HL-60 (cell line): ENCODE data around the gene DDI2.
A peak's percentile ranks its signal among the peaks of the same experiment; 100 is the strongest.

Experiments used
- DNase-seq, 2 experiments: peaks; one replicate each; pipeline ENCODE4 v3.0.0-alpha.2; 2010 to 2020; ENCODE audit warnings: low read depth in 1 of 2, low spot score in 1 of 2
- H3K27ac ChIP-seq: fragments of 250-450 bp; sonication (Bioruptor Pico); replicated peaks from 2 replicates; pipeline ENCODE4 v1.5.1; 2020; ENCODE audit warnings: mild to moderate bottlenecking, moderate library complexity
- H3K27me3 ChIP-seq: fragments of 250-450 bp; sonication (Bioruptor Pico); 2 replicates; pipeline ENCODE4 v1.5.1; 2021; ENCODE audit warnings: mild to moderate bottlenecking, moderate library complexity; ENCODE audit not compliant: insufficient read depth, poor library complexity, severe bottlenecking
- H3K4me3 ChIP-seq: replicated peaks from 2 replicates; pipeline ENCODE4 v1.5.1; 2011; ENCODE audit warnings: mild to moderate bottlenecking, control low read depth, low read length; ENCODE audit not compliant: insufficient read depth
- GABPA ChIP-seq: IDR thresholded peaks from 2 replicates; pipeline ENCODE4 v1.6.1; 2012; ENCODE audit warnings: low read depth
- POLR2AphosphoS5 ChIP-seq: IDR thresholded peaks from 2 replicates; pipeline ENCODE4 v1.6.1; 2012; ENCODE audit warnings: low read depth
- SPI1 ChIP-seq: IDR thresholded peaks from 2 replicates; pipeline ENCODE4 v1.6.1; 2012; ENCODE audit warnings: low read depth, mild to moderate bottlenecking, borderline replicate concordance
- TF ChIP-seq, protein P1 (sequence below): IDR thresholded peaks from one replicate; pipeline ENCODE4 v1.5.1; 2011; ENCODE audit warnings: low read length, control low read depth, inconsistent platforms; ENCODE audit not compliant: insufficient read depth
- TF ChIP-seq, protein P2 (sequence below): IDR thresholded peaks from 2 replicates; pipeline ENCODE4 v1.6.1; 2012; ENCODE audit warnings: low read depth; ENCODE audit not compliant: insufficient replicate concordance

Gene DDI2

DNA sequence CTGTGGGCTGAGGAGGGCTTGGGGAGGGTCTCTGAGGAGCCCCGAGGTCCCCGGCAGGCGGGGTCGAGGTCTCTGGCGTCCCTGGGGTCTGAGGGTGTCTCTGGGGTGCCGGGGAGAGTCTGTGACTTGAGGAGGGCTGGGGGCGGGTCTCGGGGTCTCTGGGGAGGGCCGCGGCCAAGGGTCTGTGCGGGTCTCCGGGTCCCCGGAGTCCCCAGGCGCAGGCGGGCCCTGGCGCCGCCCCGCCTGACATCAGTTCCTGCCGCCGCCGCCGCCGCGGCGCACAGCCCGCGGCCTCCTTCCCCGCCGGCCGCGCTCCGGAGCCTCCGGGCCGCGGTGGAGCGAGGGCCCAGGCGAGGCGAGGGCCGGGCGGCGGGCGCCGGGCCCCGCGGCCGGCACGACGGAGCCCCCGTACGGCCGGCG, 66.8 kb downstream of the DDI2 start, which contains the start of gene PLEKHM2:
TSS of gene PLEKHM2 (plus strand) at position 279 of the 420 bp plus-strand sequence. CDS start 239 bp downstream, outside the sequence.
- Histone ChIP-seq H3K27ac (peak within 1 kb of the TSS; percentile 94), H3K27me3 (no peaks in the 10 kb centered on the region), H3K4me3 (peak within 1 kb of the TSS; percentile 65)
- no peak for DNase-seq
- TF ChIP-seq POLR2AphosphoS5 = peak; percentile 37; the same call in 1 of the 2 replicates
- TF ChIP-seq, protein P1, sequence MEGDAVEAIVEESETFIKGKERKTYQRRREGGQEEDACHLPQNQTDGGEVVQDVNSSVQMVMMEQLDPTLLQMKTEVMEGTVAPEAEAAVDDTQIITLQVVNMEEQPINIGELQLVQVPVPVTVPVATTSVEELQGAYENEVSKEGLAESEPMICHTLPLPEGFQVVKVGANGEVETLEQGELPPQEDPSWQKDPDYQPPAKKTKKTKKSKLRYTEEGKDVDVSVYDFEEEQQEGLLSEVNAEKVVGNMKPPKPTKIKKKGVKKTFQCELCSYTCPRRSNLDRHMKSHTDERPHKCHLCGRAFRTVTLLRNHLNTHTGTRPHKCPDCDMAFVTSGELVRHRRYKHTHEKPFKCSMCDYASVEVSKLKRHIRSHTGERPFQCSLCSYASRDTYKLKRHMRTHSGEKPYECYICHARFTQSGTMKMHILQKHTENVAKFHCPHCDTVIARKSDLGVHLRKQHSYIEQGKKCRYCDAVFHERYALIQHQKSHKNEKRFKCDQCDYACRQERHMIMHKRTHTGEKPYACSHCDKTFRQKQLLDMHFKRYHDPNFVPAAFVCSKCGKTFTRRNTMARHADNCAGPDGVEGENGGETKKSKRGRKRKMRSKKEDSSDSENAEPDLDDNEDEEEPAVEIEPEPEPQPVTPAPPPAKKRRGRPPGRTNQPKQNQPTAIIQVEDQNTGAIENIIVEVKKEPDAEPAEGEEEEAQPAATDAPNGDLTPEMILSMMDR = no peak

DNA sequence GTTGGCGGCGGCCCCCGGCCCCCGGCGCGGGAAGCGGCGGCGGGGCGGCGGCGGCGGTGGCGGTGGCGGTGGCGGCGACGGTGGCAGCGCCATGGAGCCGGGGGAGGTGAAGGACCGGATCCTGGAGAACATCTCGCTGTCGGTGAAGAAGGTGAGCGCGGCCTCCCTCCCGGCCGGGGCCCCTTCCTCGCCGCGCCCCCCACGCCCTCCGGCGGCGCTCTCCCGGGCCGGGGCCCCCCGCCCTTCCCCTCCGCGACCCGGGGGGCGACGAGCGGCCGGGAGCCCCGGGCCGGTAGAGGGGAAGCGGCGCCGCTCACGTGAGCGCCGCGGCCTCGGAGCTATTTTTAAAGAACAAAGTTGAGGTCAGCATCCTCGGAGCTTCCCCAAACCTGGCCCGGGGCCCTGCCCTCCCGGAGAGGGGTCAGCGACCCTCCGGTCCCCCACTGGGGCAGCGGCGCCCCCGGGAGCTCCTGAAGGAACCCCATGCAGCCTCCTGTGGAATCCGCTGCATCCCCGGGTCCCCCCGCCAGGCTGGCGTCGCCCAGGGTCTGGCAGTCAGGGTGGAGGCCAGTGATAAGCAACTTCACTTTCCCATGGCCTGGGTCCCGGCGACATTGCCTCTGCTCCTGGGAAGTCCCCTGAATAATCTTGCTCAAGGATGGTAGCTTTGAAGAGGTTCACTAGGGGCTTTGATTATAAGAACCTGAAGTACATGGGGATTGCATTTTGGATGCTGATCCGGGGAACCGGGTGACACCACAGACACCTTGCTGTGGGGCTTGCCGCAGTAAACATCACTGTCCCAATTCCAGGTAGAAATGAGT, 67.4 kb downstream of the DDI2 start:
- H3K27me3 ChIP-seq = no peaks in the 10 kb centered on the region
- H3K27ac ChIP-seq = peak overlapping the region; percentile 66
- DNase-seq = peak in 1 of 2 experiments; percentile 42
- peak overlapping the region; percentile 65 for H3K4me3 ChIP-seq
- TF ChIP-seq SPI1 (no peak), GABPA (no peak), POLR2AphosphoS5 (no peak)
- TF ChIP-seq, protein P2, sequence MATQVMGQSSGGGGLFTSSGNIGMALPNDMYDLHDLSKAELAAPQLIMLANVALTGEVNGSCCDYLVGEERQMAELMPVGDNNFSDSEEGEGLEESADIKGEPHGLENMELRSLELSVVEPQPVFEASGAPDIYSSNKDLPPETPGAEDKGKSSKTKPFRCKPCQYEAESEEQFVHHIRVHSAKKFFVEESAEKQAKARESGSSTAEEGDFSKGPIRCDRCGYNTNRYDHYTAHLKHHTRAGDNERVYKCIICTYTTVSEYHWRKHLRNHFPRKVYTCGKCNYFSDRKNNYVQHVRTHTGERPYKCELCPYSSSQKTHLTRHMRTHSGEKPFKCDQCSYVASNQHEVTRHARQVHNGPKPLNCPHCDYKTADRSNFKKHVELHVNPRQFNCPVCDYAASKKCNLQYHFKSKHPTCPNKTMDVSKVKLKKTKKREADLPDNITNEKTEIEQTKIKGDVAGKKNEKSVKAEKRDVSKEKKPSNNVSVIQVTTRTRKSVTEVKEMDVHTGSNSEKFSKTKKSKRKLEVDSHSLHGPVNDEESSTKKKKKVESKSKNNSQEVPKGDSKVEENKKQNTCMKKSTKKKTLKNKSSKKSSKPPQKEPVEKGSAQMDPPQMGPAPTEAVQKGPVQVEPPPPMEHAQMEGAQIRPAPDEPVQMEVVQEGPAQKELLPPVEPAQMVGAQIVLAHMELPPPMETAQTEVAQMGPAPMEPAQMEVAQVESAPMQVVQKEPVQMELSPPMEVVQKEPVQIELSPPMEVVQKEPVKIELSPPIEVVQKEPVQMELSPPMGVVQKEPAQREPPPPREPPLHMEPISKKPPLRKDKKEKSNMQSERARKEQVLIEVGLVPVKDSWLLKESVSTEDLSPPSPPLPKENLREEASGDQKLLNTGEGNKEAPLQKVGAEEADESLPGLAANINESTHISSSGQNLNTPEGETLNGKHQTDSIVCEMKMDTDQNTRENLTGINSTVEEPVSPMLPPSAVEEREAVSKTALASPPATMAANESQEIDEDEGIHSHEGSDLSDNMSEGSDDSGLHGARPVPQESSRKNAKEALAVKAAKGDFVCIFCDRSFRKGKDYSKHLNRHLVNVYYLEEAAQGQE = no peak
- TF ChIP-seq, protein P1 = no peak

DNA sequence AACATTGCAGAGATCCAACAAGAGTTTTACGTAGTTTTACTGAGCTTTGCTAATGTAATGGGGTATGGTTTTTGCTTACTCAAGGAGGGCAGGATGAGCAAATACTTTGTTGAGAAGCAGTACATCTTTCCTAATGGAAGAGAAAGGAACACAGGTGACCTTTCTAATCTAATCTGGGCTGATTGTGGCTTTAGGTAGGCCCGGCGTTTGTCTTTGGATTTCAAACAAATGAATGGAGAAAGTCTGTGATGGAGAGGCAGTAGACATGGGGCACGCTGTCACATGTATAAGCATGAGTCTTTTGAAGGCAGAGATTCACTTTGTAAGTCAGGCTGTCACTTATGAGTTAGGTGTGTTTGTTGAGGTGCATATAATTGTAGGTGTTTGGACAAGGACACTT, 68.6 kb downstream of the DDI2 start:
- no peak overlapping the region for H3K4me3 ChIP-seq

More for the DNA sequence above, 68.6 kb downstream of the DDI2 start:
- TF ChIP-seq POLR2AphosphoS5 (no peak), GABPA (no peak), SPI1 (no peak)
- TF ChIP-seq, protein P2 = no peak
- TF ChIP-seq, protein P1 = no peak
- no peaks in the 10 kb centered on the region for H3K27me3 ChIP-seq
- no peak overlapping the region for H3K27ac ChIP-seq
- no peak for DNase-seq
